H1 (cell line): Measurements from ENCODE around the gene INPPL1.

Experiments used
- GABPA ChIP-seq: IDR thresholded peaks from 2 replicates; pipeline ENCODE4 v1.6.1; 2011; ENCODE audit warnings: mild to moderate bottlenecking, low read length, moderate library complexity, borderline replicate concordance; ENCODE audit not compliant: insufficient read depth
- HDAC6 ChIP-seq: IDR thresholded peaks from one replicate; pipeline ENCODE4 v1.7.1; 2012; ENCODE audit warnings: low read depth, mild to moderate bottlenecking, inconsistent platforms, low read length, moderate library complexity
- SAP30 ChIP-seq: fragments of 300-600 bp; sonication (generic); IDR thresholded peaks from 2 replicates; pipeline ENCODE4 v1.7.1; 2012; ENCODE audit warnings: low read length, moderate library complexity, mild to moderate bottlenecking, inconsistent platforms; ENCODE audit not compliant: insufficient read depth, insufficient replicate concordance
- TF ChIP-seq, protein P1 (sequence below), 3 experiments: IDR thresholded peaks; 1 replicate in 2 of 3; 2 replicates in 1 of 3; pipeline versions ENCODE4 v1.5.1 to v1.6.1; 2011; ENCODE audit warnings: low read length in 3 of 3, mild to moderate bottlenecking in 3 of 3, inconsistent platforms in 2 of 3, low read depth in 1 of 3, moderate library complexity in 1 of 3; ENCODE audit not compliant: insufficient read depth in 1 of 3; ENCODE audit errors: control extremely low read depth in 1 of 3

DNA sequence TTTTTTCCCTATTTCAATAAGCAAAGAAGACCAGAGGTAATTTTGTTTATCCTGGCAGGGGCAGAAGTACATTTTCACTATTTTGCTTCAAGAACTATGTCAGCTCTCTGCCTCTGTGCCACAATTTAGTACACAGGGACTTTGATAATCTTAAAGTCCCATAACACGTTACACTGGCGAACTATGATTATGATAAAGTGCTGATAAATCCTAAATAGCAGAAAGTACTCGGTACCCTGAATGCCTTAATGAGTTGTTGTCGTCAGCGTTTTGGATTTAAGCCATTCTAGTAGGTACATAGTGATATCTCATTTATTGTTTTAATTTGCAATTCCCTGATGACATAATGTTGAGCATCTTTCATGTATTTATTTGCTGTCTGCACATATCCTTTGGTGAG, 36.0 kb downstream of the INPPL1 start:
- no peak for TF ChIP-seq GABPA
- TF ChIP-seq, protein P1, sequence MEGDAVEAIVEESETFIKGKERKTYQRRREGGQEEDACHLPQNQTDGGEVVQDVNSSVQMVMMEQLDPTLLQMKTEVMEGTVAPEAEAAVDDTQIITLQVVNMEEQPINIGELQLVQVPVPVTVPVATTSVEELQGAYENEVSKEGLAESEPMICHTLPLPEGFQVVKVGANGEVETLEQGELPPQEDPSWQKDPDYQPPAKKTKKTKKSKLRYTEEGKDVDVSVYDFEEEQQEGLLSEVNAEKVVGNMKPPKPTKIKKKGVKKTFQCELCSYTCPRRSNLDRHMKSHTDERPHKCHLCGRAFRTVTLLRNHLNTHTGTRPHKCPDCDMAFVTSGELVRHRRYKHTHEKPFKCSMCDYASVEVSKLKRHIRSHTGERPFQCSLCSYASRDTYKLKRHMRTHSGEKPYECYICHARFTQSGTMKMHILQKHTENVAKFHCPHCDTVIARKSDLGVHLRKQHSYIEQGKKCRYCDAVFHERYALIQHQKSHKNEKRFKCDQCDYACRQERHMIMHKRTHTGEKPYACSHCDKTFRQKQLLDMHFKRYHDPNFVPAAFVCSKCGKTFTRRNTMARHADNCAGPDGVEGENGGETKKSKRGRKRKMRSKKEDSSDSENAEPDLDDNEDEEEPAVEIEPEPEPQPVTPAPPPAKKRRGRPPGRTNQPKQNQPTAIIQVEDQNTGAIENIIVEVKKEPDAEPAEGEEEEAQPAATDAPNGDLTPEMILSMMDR (IDR thresholded peaks at IDR 0.05; ENCODE audit: control extremely low read depth in 1 of 3, insufficient read depth in 1 of 3, low read depth in 1 of 3, low read length in 3 of 3) = no peak
- TF ChIP-seq SAP30 = no peak
- no peak for TF ChIP-seq HDAC6
